H1 (cell line): ENCODE measurements around the gene MVK. TPM values are rescaled to one million over a fixed set of nuclear protein-coding genes. Genes with fewer than 3 reads are reported as not detected.

Experiments used
- CTCF ChIA-PET: fragments of 300-600 bp; sonication (Branson Sonifier 250); formaldehyde crosslinking; loops from one replicate; lab custom pipeline; 2021; ENCODE audit not compliant: partially characterized antibody; lab: Charles Lee
- POLR2A ChIA-PET: fragments of 300-600 bp; sonication (Branson Sonifier 250); formaldehyde crosslinking; loops from one replicate; lab custom pipeline; 2021; ENCODE audit warnings: inconsistent platforms; ENCODE audit not compliant: partially characterized antibody; lab: Charles Lee
- DNase-seq, 2 experiments: peaks; one replicate each; pipeline versions ENCODE4 v3.0.0 to v3.0.0-alpha.2; 2010 to 2022; ENCODE audit warnings: low spot score in 2 of 2, low read depth in 1 of 2, mixed read lengths in 1 of 2
- FAIRE-seq: peaks from 2 replicates; lab custom pipeline; 2011; peaks lifted over from hg19 to GRCh38; lab: Jason Lieb, UNC
- H2AFZ ChIP-seq: 2 replicates; pipeline ENCODE4 v1.8.1; 2012; ENCODE audit warnings: low read length, inconsistent platforms
- H2AK5ac ChIP-seq: 2 replicates; pipeline ENCODE4 v1.6.1; 2013; ENCODE audit warnings: low read depth, low read length
- H2BK120ac ChIP-seq: replicated peaks from 2 replicates; pipeline ENCODE3; 2013; ENCODE audit warnings: low read depth, low read length, inconsistent platforms
- H2BK12ac ChIP-seq: 2 replicates; pipeline ENCODE4 v1.6.1; 2013; ENCODE audit warnings: low read depth, low read length
- H2BK15ac ChIP-seq: 2 replicates; pipeline ENCODE4 v1.6.1; 2013; ENCODE audit warnings: low read length
- H2BK20ac ChIP-seq: 2 replicates; pipeline ENCODE4 v1.6.1; 2013; ENCODE audit warnings: low read length
- H2BK5ac ChIP-seq: 2 replicates; pipeline ENCODE4 v1.6.1; 2013; ENCODE audit warnings: low read depth, low read length
- H3K14ac ChIP-seq: 2 replicates; pipeline ENCODE4 v1.6.1; 2013; ENCODE audit warnings: inconsistent platforms; ENCODE audit not compliant: insufficient read length
- H3K18ac ChIP-seq: 2 replicates; pipeline ENCODE4 v1.6.1; 2013; ENCODE audit warnings: low read length; ENCODE audit errors: extremely low read depth
- H3K23ac ChIP-seq: 2 replicates; pipeline ENCODE4 v1.6.1; 2013; ENCODE audit warnings: inconsistent platforms; ENCODE audit not compliant: insufficient read length
- H3K23me2 ChIP-seq: 2 replicates; pipeline ENCODE4 v1.6.1; 2013; ENCODE audit warnings: low read depth, low read length
- H3K27ac ChIP-seq: 2 replicates; pipeline ENCODE4 v1.6.1; 2011; ENCODE audit warnings: low read depth, low read length, inconsistent platforms
- H3K27me3 ChIP-seq, 4 experiments: replicated peaks in 1 of 4; 1 replicate in 1 of 4; 2 replicates in 3 of 4; pipeline versions ENCODE4 v1.6.1 to v1.8.1; 2011 to 2013; ENCODE audit warnings: low read length in 3 of 4, mild to moderate bottlenecking in 3 of 4, inconsistent platforms in 2 of 4, mixed read lengths in 2 of 4, moderate library complexity in 1 of 4; ENCODE audit not compliant: control insufficient read depth in 3 of 4, insufficient read depth in 3 of 4; ENCODE audit errors: extremely low read depth in 1 of 4
- H3K36me3 ChIP-seq, 4 experiments: 2 replicates each; pipeline versions ENCODE4 v1.6.1 to v1.8.1; 2011 to 2013; ENCODE audit warnings: mild to moderate bottlenecking in 4 of 4, low read length in 3 of 4, moderate library complexity in 2 of 4, control low read depth in 1 of 4, inconsistent platforms in 1 of 4; ENCODE audit not compliant: insufficient read depth in 4 of 4, control insufficient read depth in 2 of 4
- H3K4ac ChIP-seq: replicated peaks from 2 replicates; pipeline ENCODE3; 2013; ENCODE audit warnings: low read length, low read depth, mixed read lengths, inconsistent platforms; ENCODE audit not compliant: insufficient read length
- H3K4me1 ChIP-seq, 4 experiments: replicated peaks in 1 of 4; 1 replicate in 1 of 4; 2 replicates in 3 of 4; pipeline versions ENCODE4 v1.6.1 to v1.8.1; 2011 to 2013; ENCODE audit warnings: low read length in 3 of 4, inconsistent platforms in 2 of 4, mixed read lengths in 1 of 4; ENCODE audit not compliant: insufficient read depth in 4 of 4, control insufficient read depth in 3 of 4
- H3K4me2 ChIP-seq, 2 experiments: 2 replicates each; pipeline versions ENCODE4 v1.6.1 to v1.8.1; 2011 to 2013; ENCODE audit warnings: low read depth in 2 of 2, low read length in 2 of 2, control low read depth in 1 of 2, inconsistent platforms in 1 of 2, mild to moderate bottlenecking in 1 of 2; ENCODE audit not compliant: insufficient read depth in 1 of 2
- H3K4me3 ChIP-seq, 4 experiments: fragments of 200-600, 300-600 bp in 1 of 4; sonication (generic), shearing (Covaris generic), sonication (Bioruptor Twin) in 1 of 4; 2 replicates each; pipeline versions ENCODE4 v1.5.1 to v1.8.1; 2011 to 2016; ENCODE audit warnings: low read length in 4 of 4, low read depth in 3 of 4, control low read depth in 2 of 4, inconsistent platforms in 2 of 4, mild to moderate bottlenecking in 2 of 4, mixed read lengths in 1 of 4, moderate library complexity in 1 of 4; ENCODE audit not compliant: insufficient read depth in 2 of 4; ENCODE audit errors: extremely low read depth in 1 of 4
- H3K56ac ChIP-seq: replicated peaks from 2 replicates; pipeline ENCODE3; 2013; ENCODE audit warnings: low read depth, mild to moderate bottlenecking, mixed read lengths, low read length, inconsistent platforms; ENCODE audit not compliant: insufficient read length
- H3K79me1 ChIP-seq: 2 replicates; pipeline ENCODE4 v1.6.1; 2013; ENCODE audit warnings: low read depth, low read length, control low read depth
- H3K79me2 ChIP-seq, 2 experiments: 2 replicates each; pipeline versions ENCODE4 v1.6.1 to v1.8.1; 2012 to 2013; ENCODE audit warnings: low read length in 2 of 2, mild to moderate bottlenecking in 2 of 2, inconsistent platforms in 1 of 2; ENCODE audit not compliant: insufficient read depth in 2 of 2, control insufficient read depth in 1 of 2
- H3K9ac ChIP-seq, 4 experiments: replicated peaks in 1 of 4; 1 replicate in 1 of 4; 2 replicates in 3 of 4; pipeline versions ENCODE4 v1.6.1 to v1.8.1; 2011 to 2013; ENCODE audit warnings: low read depth in 3 of 4, low read length in 3 of 4, control low read depth in 2 of 4, mild to moderate bottlenecking in 2 of 4, moderate library complexity in 2 of 4, inconsistent platforms in 1 of 4; ENCODE audit errors: extremely low read depth in 1 of 4
- H3K9me3 ChIP-seq, 2 experiments: 2 replicates each; pipeline versions ENCODE4 v1.6.1 to v1.8.1; 2012 to 2013; ENCODE audit warnings: mild to moderate bottlenecking in 2 of 2, moderate library complexity in 2 of 2, control low read depth in 1 of 2, inconsistent platforms in 1 of 2, low read depth in 1 of 2, low read length in 1 of 2, mixed read lengths in 1 of 2; ENCODE audit not compliant: insufficient read depth in 2 of 2
- H4K20me1 ChIP-seq, 2 experiments: replicated peaks in 1 of 2; 2 replicates each; pipeline versions ENCODE3 to v1.8.1; 2011 to 2013; ENCODE audit warnings: inconsistent platforms in 2 of 2, low read length in 2 of 2, mild to moderate bottlenecking in 1 of 2; ENCODE audit not compliant: insufficient read depth in 2 of 2, control insufficient read depth in 1 of 2
- H4K5ac ChIP-seq: 2 replicates; pipeline ENCODE4 v1.6.1; 2013; ENCODE audit warnings: low read length, low read depth, mixed read lengths, inconsistent platforms; ENCODE audit not compliant: insufficient read length
- H4K8ac ChIP-seq: 2 replicates; pipeline ENCODE4 v1.8.0; 2013; ENCODE audit warnings: mild to moderate bottlenecking, moderate library complexity, low read length, inconsistent platforms; ENCODE audit not compliant: insufficient read depth; ENCODE audit errors: extremely low read depth
- H4K91ac ChIP-seq: replicated peaks from 2 replicates; pipeline ENCODE3; 2013; ENCODE audit warnings: low read length, mixed read lengths, inconsistent platforms; ENCODE audit not compliant: insufficient read length
- BACH1 ChIP-seq: IDR thresholded peaks from 2 replicates; pipeline ENCODE4 v1.6.1; 2012; ENCODE audit warnings: low read length, improper control_type of control experiment
- CEBPB ChIP-seq: IDR thresholded peaks from 2 replicates; pipeline ENCODE4 v1.6.1; 2012; ENCODE audit warnings: low read depth, low read length
- EZH2 ChIP-seq: fragments of 200-600 bp; sonication (generic); IDR thresholded peaks from 2 replicates; pipeline ENCODE4 v1.7.1; 2012; ENCODE audit warnings: low read depth, mild to moderate bottlenecking, moderate library complexity, low read length, inconsistent platforms; ENCODE audit not compliant: severe bottlenecking
- GABPA ChIP-seq: IDR thresholded peaks from 2 replicates; pipeline ENCODE4 v1.6.1; 2011; ENCODE audit warnings: mild to moderate bottlenecking, low read length, moderate library complexity, borderline replicate concordance; ENCODE audit not compliant: insufficient read depth
- HDAC2 ChIP-seq, 2 experiments: fragments of 300-600 bp in 1 of 2; sonication (generic) in 1 of 2; IDR thresholded peaks; 2 replicates each; pipeline ENCODE4 v1.6.1; 2011 to 2012; ENCODE audit warnings: low read depth in 2 of 2, low read length in 2 of 2, mild to moderate bottlenecking in 2 of 2, moderate library complexity in 2 of 2, borderline replicate concordance in 1 of 2, inconsistent platforms in 1 of 2
- JUND ChIP-seq: IDR thresholded peaks from 2 replicates; pipeline ENCODE4 v1.6.1; 2011; ENCODE audit warnings: mild to moderate bottlenecking, improper control_type of control experiment, low read length
- RAD21 ChIP-seq, 2 experiments: IDR thresholded peaks in 1 of 2; conservative IDR thresholded peaks in 1 of 2; 2 replicates each; pipeline ENCODE4 v1.6.1; 2011; ENCODE audit warnings: low read depth in 2 of 2, low read length in 2 of 2, improper control_type of control experiment in 1 of 2, inconsistent platforms in 1 of 2, mild to moderate bottlenecking in 1 of 2, moderate library complexity in 1 of 2
- RXRA ChIP-seq: IDR thresholded peaks from 2 replicates; pipeline ENCODE4 v1.6.1; 2011; ENCODE audit warnings: low read depth, mild to moderate bottlenecking, low read length, moderate library complexity; ENCODE audit not compliant: insufficient read depth
- YY1 ChIP-seq: IDR thresholded peaks from 2 replicates; pipeline ENCODE4 v1.6.1; 2011; ENCODE audit warnings: low read depth, mild to moderate bottlenecking, low read length
- WGBS, 2 experiments: shearing (Covaris generic) in 1 of 2; methylation state at CpG; one replicate each; pipeline versions ENCODE4 v1.1.6 to v1.1.7; 2013 to 2015; ENCODE audit warnings: low lambda C conversion rate in 2 of 2, mixed read lengths in 2 of 2, inconsistent platforms in 1 of 2, low coverage in 1 of 2, missing lambda C conversion rate in 1 of 2; ENCODE audit not compliant: insufficient replicate concordance in 2 of 2, insufficient coverage in 1 of 2, insufficient read length in 1 of 2; ENCODE audit errors: extremely low coverage in 1 of 2, missing lambda C conversion rate in 1 of 2; 5-methylcytosine and 5-hydroxymethylcytosine counted together
- polyA plus RNA-seq, 7 experiments: library from polyadenylated mRNA; depleted of rRNA in 3 of 7; stranded (reverse) in 5 of 7; unstranded in 2 of 7; fragments of >200 nt in 5 of 7; fragments of 200-250 nt in 2 of 7; gene quantifications; 1 replicate in 5 of 7; 2 replicates in 1 of 7; 4 replicates in 1 of 7; pipeline versions ENCODE4 v1.2.1 to v1.2.3, GENCODE V29; 2011 to 2013; ENCODE audit warnings: missing spikeins in 2 of 7, mixed read lengths in 2 of 7
- total RNA-seq: library from RNA; stranded (reverse); fragmentation: NEBNext Ultra II Directional; extraction: Animal tissue kit (Norgen Biotek cat#: 25700); gene quantifications from 2 replicates; pipeline ENCODE4 v1.2.1, GENCODE V29; 2021

Gene MVK
- total and polyA plus RNA-seq, 2 of the 8 experiments (the other 6 are each of a cell fraction or from before 2014, with no cell fraction given) = 15.7 to 20.9 TPM

DNA sequence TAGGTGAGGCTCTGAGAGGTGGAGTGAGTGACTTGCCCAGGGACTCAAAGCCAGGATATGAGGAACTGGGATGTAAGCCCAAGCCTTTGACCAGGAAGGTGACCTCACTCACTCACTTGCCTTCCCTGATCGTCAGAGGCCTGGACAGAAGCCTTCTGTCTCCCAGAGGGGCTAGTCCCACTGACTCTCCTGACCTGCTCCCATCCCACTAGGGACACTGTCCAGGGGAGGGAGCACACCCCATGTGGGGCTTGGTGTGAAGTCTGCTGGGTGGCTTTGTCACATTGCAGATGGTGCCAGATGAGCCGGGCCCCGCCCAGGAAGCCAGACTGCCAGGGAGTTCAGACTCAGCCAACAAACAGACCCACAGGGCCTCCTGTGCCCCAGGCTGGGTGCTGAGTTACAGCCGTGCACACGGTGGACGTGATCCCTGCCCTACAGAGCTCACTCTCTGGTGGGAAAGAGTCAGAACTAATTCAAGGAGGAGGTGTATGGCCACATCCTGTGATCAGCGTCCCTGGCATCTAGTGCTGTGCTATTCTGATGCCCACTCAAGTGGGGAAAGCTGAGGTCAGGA, 28.6 kb upstream of the MVK start:
- Histone ChIP-seq H2AFZ (no peak overlapping the region), H4K8ac (no peak overlapping the region), H3K27me3 (no peaks in the 10 kb centered on the region; a peak in 1 of 7 replicates)

More for the DNA sequence above, 28.6 kb upstream of the MVK start:
- H2BK20ac ChIP-seq = no peak overlapping the region
- H3K23ac ChIP-seq = no peak overlapping the region
- ChIA-PET CTCF (interaction anchor here (1.1 to 1.8 kb wide), 4 partner anchors 26 to 230 kb away, joined by 3 to 5 read pairs (median 4); no protein-coding TSS in a partner anchor), POLR2A (no interaction called here)
- WGBS, 2 experiments = 88% methylated on average over 7 of the region's 7 CpGs; no CpG with 5 or more reads in 1 of the 2 experiments
- H3K56ac ChIP-seq = no peak overlapping the region
- no peak overlapping the region for H3K4me3 ChIP-seq
- peaks cover 0 to 2% of the 10 kb centered on the region in 2 experiments for H4K20me1 ChIP-seq
- H2AK5ac ChIP-seq = peak overlapping the region; percentile 24; the same call in 1 of the 2 replicates
- no peak overlapping the region for H3K14ac ChIP-seq
- H4K91ac ChIP-seq = peak overlapping the region; percentile 34
- H3K27ac ChIP-seq = no peak overlapping the region
- no peak overlapping the region for H2BK15ac ChIP-seq
- no peak overlapping the region for H3K18ac ChIP-seq
- DNase-seq = no peak
- no peaks in the 10 kb centered on the region for H3K4me1 ChIP-seq
- H3K79me1 ChIP-seq = no peaks in the 10 kb centered on the region
- H3K4me2 ChIP-seq = no peak overlapping the region
- H3K36me3 ChIP-seq = no peaks in the 10 kb centered on the region; a peak in 1 of 8 replicates
- no peak overlapping the region for H2BK120ac ChIP-seq
- no peak overlapping the region for H2BK5ac ChIP-seq
- no peak for FAIRE-seq
- 0 out of 2 replicates have a peak overlapping the region, but pooled peaks have one; percentile 17 for H2BK12ac ChIP-seq
- H3K4ac ChIP-seq = no peak overlapping the region
- no peak for TF ChIP-seq HDAC2 (IDR thresholded peaks at IDR 0.05; ENCODE audit: borderline replicate concordance in 1 of 2, low read depth in 2 of 2, low read length in 2 of 2)
- no peak for TF ChIP-seq JUND
- TF ChIP-seq YY1 = no peak
- TF ChIP-seq RAD21 (IDR thresholded peaks at IDR 0.05 in 1 of 2, conservative IDR thresholded peaks at IDR 0.05 in 1 of 2; ENCODE audit: low read depth in 2 of 2, low read length in 2 of 2) = no peak
- TF ChIP-seq CEBPB = no peak
- TF ChIP-seq RXRA = no peak
- no peak for TF ChIP-seq BACH1
- no peak for TF ChIP-seq EZH2
- no peak for TF ChIP-seq GABPA
- H4K5ac ChIP-seq = no peak overlapping the region
- no peaks in the 10 kb centered on the region for H3K9me3 ChIP-seq
- H3K79me2 ChIP-seq = no peaks in the 10 kb centered on the region
- no peak overlapping the region for H3K9ac ChIP-seq
- no peaks in the 10 kb centered on the region for H3K23me2 ChIP-seq
